HG03097 (cell line): Measurements from ENCODE around the gene IL23A.
"Not testable (repeated sequence)": the region's sequence is repeated elsewhere in the genome, so short reads cannot be mapped to it uniquely, and the experiment has no call there.

Source experiments
- ATAC-seq: cut with Tn5 transposase; IDR thresholded peaks from one replicate; pipeline ENCODE4 v1.9.1; 2021; ENCODE audit not compliant: unreplicated experiment, low FRiP score

IL23A gene

GRCh38 chr12:56338308-56339157 is at the start of gene IL23A:
TSS of gene IL23A (plus strand) at chr12:56338884. CDS start at chr12:56339045, 161 bp downstream.
- no peak for ATAC-seq

GRCh38 chr12:56293795-56294194 is 44.9 kb upstream of the IL23A start:
- ATAC-seq: no peak

GRCh38 chr12:56296295-56296694 is 42.4 kb upstream of the IL23A start:
- no peak for ATAC-seq

DNA sequence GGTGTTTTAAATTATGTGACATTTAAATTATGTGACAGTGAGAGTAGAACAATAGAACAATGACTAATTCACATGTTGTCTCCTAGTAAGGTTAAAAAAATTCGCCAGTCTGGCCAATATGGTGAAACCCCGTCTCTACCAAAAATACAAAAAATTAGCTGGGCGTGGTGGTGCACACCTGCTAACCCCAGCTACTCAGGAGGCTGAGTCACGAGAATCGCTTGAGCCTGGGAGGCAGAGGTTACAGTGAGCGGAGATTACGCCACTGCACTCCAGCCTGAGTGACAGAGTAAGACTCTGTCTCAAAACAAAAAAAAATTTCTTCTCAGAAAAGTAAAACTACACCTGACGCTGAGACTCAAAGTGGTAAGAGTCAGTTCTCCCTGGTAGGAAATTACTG is 41.3 kb upstream of the IL23A start:
- no peak for ATAC-seq

- ATAC-seq: no peak
These were observed 39.9 kb upstream of the IL23A start for GRCh38 chr12:56298828-56299227.

DNA sequence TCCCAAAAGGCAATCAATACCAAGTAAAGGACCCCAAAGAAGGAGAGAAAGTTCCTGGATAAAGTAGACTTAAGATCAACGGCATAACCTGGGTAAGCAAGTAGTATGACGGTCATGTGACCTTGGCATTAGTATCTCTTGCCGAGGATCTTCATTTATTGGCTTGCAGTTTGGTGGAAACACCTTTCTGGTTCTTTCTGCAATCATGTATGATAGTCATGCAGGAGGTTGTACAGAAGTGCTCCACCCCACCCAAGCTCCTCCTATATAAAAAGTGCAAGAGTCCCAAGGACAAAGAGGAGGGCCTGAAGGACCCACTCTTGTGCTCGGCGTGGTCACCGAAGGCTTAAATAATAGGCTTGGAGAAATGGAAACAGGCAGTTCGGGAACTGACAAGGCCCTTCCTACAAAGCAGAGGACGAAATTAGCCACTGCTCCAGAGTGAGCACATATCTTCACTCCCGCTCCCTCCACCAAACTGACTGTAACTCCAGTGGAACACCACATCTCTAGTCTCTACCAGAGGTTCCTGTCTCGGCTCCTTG is 39.3 kb upstream of the IL23A start:
- ATAC-seq: no peak

GRCh38 chr12:56299853-56300643 is 38.6 kb upstream of the IL23A start, which contains the start of gene CS:
TSS of gene CS (minus strand) at chr12:56300330. CDS start at chr12:56300201, 129 bp downstream.
- peak; percentile 89 for ATAC-seq

- no peak for ATAC-seq
These were observed 37.8 kb upstream of the IL23A start for GRCh38 chr12:56300644-56301464.

DNA sequence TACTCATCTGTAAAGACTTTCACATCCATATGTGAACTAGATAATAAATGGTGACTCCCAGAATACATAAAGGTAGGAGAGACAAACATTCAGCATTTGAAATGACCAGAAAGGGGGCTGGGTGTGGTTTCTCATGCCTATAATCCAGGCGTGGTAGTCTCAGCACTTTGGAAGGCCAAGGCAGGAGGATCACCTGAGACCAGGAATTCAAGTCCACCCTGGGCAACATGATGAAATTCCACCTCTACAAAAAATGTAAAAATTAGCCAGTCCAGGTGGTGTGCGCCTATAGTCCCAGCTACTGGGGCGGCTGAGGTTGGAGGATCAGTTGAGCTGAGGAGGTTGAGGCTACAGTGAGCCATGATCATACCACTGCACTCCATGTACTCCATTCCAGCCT is 34.4 kb upstream of the IL23A start:
- no peak for ATAC-seq

DNA sequence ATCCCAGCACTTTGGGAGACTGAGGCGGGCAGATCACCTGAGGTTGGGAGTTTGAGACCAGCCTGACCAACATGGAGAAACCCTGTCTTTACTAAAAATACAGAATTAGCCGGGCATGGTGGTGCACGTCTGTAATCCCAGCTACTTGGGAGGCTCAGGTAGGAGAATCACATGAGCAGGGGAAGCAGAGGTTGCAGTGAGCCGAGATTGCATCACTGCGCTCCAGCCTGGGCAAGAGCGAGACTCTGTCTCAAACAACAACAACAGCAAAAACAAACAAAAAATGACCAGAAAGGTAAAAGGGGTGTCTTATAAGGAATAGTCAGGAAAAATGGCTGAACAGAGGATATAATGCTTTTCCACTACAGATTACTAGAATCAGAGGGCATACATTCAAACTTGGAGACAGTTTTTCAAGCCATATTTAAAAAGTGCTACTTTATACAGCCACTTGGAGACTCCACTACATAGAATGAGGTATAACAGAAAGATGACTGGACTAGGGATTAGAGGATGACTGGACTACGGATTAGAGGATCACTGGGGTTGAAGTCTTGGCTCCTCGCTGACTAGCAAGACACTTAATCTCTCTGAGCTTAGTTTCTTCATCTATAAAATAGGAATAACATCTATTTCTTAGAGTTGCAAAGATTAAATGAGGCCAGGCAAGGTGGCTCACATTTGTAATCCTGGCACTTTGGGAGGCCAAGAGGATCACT is 33.7 kb upstream of the IL23A start:
- ATAC-seq: no peak

- no peak for ATAC-seq
These were observed 31.3 kb upstream of the IL23A start for GRCh38 chr12:56307221-56307965.

DNA sequence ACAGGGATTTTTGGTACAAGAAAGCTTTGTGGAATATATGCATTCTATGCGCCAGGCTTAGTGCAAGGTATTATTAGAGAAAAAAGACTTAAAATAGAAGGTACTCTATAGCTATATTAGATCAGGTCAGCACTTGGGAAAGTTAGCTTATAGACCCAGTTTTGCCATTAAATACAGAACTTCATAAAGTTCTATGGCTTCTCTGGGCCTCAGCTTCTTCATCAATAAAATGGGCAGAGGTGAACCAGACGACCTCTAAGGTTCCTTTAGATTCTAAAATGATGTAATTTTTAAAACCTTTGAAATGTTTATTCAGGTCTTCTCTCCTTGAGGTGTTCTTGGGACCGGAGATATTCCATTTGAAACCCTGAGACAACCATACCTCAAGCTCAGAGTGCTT is 30.0 kb upstream of the IL23A start:
- no peak for ATAC-seq

DNA sequence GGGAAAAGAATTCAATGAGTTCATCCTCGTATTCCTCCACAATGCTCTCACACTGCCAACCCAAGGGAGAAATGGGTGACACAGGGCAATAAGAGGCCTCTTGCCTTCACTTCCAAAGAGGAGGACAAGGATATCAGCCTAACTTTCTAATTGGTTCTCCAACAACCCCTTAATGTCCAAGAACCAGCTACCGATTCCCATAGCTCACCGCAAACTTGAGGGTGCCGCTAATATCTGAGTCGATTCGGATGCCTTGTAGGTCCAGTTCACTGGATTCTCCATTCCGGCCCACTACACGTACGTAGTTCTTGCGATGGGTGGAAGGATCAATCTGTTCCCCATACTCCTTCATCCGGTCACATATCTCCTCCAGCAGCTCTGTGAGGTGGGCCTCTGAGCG is 27.7 kb upstream of the IL23A start:
- ATAC-seq: no peak

DNA sequence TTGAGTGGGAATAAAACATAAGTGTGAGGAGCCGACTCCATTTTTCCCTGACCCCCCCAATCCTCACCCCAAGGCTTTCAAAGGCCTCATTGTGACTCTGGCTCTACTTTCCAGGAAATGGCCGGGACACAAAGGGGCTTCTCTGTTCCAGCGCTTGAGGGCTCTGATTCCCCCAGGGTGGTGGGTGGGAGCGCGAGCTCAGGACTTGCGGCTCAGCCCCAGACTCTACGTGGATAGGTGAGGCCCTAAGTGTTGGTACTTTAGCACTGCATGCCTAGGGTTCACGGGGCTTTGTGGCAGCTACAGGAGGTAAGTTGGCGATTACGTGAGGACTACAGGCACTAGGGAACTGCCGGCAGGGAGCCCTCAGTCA is 23.4 kb upstream of the IL23A start:
- no peak for ATAC-seq

GRCh38 chr12:56315622-56316473 is 22.8 kb upstream of the IL23A start, which contains the start of gene CNPY2:
TSS of gene CNPY2 (minus strand) at chr12:56315988. CDS start at chr12:56315217, 771 bp downstream.
- ATAC-seq: peak; percentile 84

DNA sequence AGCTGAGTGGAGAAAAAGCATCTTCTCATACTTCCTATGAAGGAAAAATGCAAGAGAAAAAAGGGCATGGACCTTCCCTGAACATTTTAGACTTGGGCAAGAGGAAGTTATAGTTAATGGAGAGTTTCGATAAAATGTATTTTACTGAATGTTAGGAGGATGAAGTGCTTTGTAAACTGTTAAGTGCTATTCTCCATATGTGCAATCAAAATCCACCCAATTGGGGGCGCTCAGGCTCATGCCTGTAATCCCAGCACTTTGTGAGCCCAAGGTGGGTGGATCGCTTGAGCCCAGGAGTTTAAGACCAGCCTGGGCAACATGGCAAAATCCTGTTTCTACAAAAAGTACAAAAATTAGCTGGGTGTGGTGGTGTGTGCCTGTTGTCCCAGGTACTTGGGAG is 21.0 kb upstream of the IL23A start:
- ATAC-seq: no peak

DNA sequence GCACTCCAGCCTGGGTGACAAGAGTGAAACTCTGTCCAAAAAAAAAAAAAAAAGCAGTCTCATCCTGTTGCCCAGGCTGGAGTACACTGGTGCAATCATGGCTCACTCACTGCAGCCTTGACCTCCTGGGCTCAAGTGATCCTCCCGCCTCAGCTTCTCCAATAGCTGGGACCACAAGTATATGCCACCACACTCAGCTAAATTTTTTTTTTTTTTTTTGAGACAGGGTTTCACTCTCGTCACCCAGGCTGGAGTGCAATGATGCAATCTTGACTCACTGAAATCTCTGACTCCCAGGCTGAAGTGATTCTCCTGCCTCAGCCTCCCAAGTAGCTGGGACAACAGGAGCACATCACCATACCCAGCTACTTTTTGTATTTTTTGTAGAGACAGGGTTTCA is 17.7 kb upstream of the IL23A start:
- no peak for ATAC-seq

DNA sequence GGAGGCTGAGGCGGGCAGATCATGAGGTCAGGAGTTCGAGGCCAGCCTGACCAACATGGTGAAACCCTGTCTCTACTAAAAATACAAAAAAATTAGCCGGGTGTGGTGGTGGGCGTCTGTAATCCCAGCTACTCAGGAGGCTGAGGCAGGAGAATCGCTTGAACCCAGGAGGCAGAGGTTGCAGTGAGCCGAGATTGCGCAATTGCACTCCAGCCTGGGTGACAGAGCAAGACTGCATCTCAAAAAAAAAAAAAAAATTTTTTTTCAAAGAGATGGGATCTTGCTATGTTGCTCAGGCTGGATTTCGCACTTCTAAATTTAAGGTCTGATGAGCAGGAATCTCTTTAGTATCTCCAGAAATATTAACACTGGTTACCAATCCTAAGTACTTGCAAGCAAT is 17.1 kb upstream of the IL23A start:
- ATAC-seq: not testable (repeated sequence)
